GM19238 (cell line): ENCODE results near the gene SMOC2.

ENCODE experiments used
- DNase-seq: peaks from one replicate; pipeline ENCODE4 v3.0.0; 2011; ENCODE audit warnings: low spot score; ENCODE audit not compliant: insufficient read length

Gene SMOC2

GRCh38 chr6:168648240-168649125 lies 207.5 kb downstream of the SMOC2 start:
- no peak for DNase-seq

GRCh38 chr6:168649209-168649608 lies 208.2 kb downstream of the SMOC2 start:
- no peak for DNase-seq

GRCh38 chr6:168650671-168651111 lies 209.7 kb downstream of the SMOC2 start:
- no peak for DNase-seq

GRCh38 chr6:168655462-168656152 lies 214.6 kb downstream of the SMOC2 start:
- DNase-seq: no peak

- DNase-seq: no peak
These were observed 217.1 kb downstream of the SMOC2 start for GRCh38 chr6:168658059-168658458.

- DNase-seq: no peak
These were observed 219.5 kb downstream of the SMOC2 start for GRCh38 chr6:168660400-168660945.

- no peak for DNase-seq
These were observed 221.4 kb downstream of the SMOC2 start for GRCh38 chr6:168662301-168662936.

GRCh38 chr6:168663041-168663440 lies 222.1 kb downstream of the SMOC2 start:
- DNase-seq: no peak

- no peak for DNase-seq
These were observed 224.0 kb downstream of the SMOC2 start for GRCh38 chr6:168664956-168665355.

GRCh38 chr6:168666170-168666569 lies 225.2 kb downstream of the SMOC2 start:
- no peak for DNase-seq

GRCh38 chr6:168666699-168667427 lies 225.9 kb downstream of the SMOC2 start:
- DNase-seq: no peak

GRCh38 chr6:168667428-168667805 lies 226.4 kb downstream of the SMOC2 start:
- DNase-seq: no peak

- no peak for DNase-seq
These were observed 229.5 kb downstream of the SMOC2 start for GRCh38 chr6:168670401-168670985.

GRCh38 chr6:168671028-168671862 lies 230.3 kb downstream of the SMOC2 start:
- DNase-seq: no peak

GRCh38 chr6:168671863-168672546 lies 231.0 kb downstream of the SMOC2 start:
- no peak for DNase-seq

- DNase-seq: no peak
These were observed 233.6 kb downstream of the SMOC2 start for GRCh38 chr6:168674595-168674994.

- DNase-seq: no peak
These were observed 234.4 kb downstream of the SMOC2 start for GRCh38 chr6:168675375-168675774.

- no peak for DNase-seq
These were observed 235.1 kb downstream of the SMOC2 start for GRCh38 chr6:168675933-168676551.
